Liver (tissue), 9 donors: ENCODE data around the gene TRIM56. TPM values are rescaled to one million over a fixed set of nuclear protein-coding genes. Genes with fewer than 3 reads are reported as not detected.

Experiments
- DNase-seq: peaks from one replicate; pipeline ENCODE4 v3.0.0-alpha.2; 2017; ENCODE audit warnings: low spot score
- H3K27ac ChIP-seq, 2 donors: one replicate each; pipeline ENCODE4 v1.7.0; 2013; ENCODE audit warnings: inconsistent platforms in 2 of 2, low read length in 2 of 2, control low read depth in 1 of 2, low read depth in 1 of 2, mild to moderate bottlenecking in 1 of 2
- H3K27me3 ChIP-seq, 4 donors: one replicate each; pipeline versions ENCODE4 v1.6.1 to v1.7.0; 2013; ENCODE audit warnings: low read length in 3 of 4, inconsistent platforms in 1 of 4, mild to moderate bottlenecking in 1 of 4, moderate library complexity in 1 of 4; ENCODE audit not compliant: control insufficient read depth in 4 of 4, insufficient read depth in 4 of 4
- H3K36me3 ChIP-seq, 4 donors: one replicate each; pipeline versions ENCODE4 v1.6.1 to v1.7.0; 2013; ENCODE audit warnings: low read length in 3 of 4, mild to moderate bottlenecking in 3 of 4, low read depth in 1 of 4, moderate library complexity in 1 of 4; ENCODE audit not compliant: control insufficient read depth in 4 of 4, insufficient read depth in 3 of 4
- H3K4me1 ChIP-seq, 4 donors: one replicate each; pipeline versions ENCODE4 v1.6.1 to v1.7.0; 2013; ENCODE audit warnings: low read length in 3 of 4, mild to moderate bottlenecking in 3 of 4, moderate library complexity in 1 of 4; ENCODE audit not compliant: control insufficient read depth in 4 of 4, insufficient read depth in 4 of 4
- H3K4me3 ChIP-seq, 3 donors: one replicate each; pipeline versions ENCODE4 v1.6.1 to v1.7.0; 2013; ENCODE audit warnings: low read length in 3 of 3, control low read depth in 1 of 3, low read depth in 1 of 3, mild to moderate bottlenecking in 1 of 3
- H3K9ac ChIP-seq, 2 donors: one replicate each; pipeline ENCODE4 v1.7.0; 2013; ENCODE audit warnings: low read length in 2 of 2, mild to moderate bottlenecking in 2 of 2, moderate library complexity in 2 of 2, control low read depth in 1 of 2, low read depth in 1 of 2
- H3K9me3 ChIP-seq, 4 donors: one replicate each; pipeline versions ENCODE4 v1.6.1 to v1.7.0; 2013; ENCODE audit warnings: low read length in 3 of 4; ENCODE audit not compliant: control insufficient read depth in 4 of 4
- EGR1 ChIP-seq, 2 donors: IDR thresholded peaks; 2 replicates each; pipeline ENCODE4 v1.6.1; 2016 to 2018; ENCODE audit warnings: antibody characterized with exemption in 2 of 2, low read depth in 2 of 2
- FOXA1 ChIP-seq: IDR thresholded peaks from 2 replicates; pipeline ENCODE4 v1.6.1; 2016; ENCODE audit warnings: antibody characterized with exemption
- FOXA2 ChIP-seq: IDR thresholded peaks from 2 replicates; pipeline ENCODE4 v1.6.1; 2016; ENCODE audit warnings: antibody characterized with exemption
- GABPA ChIP-seq, 2 donors: IDR thresholded peaks in 1 of 2; conservative IDR thresholded peaks in 1 of 2; 2 replicates each; pipeline ENCODE4 v1.6.1; 2016; ENCODE audit warnings: antibody characterized with exemption in 2 of 2, mild to moderate bottlenecking in 1 of 2, moderate library complexity in 1 of 2
- HNF4A ChIP-seq, 2 donors: conservative IDR thresholded peaks; 2 replicates each; pipeline ENCODE4 v1.6.1; 2016; ENCODE audit warnings: antibody characterized with exemption in 2 of 2, mild to moderate bottlenecking in 2 of 2
- HNF4G ChIP-seq: IDR thresholded peaks from 2 replicates; pipeline ENCODE4 v1.6.1; 2016; ENCODE audit warnings: antibody characterized with exemption
- JUND ChIP-seq, 2 donors: IDR thresholded peaks; 2 replicates each; pipeline ENCODE4 v1.6.1; 2016; ENCODE audit warnings: antibody characterized with exemption in 2 of 2
- NR2F2 ChIP-seq: IDR thresholded peaks from 2 replicates; pipeline ENCODE4 v1.6.1; 2016; ENCODE audit warnings: antibody characterized with exemption
- RAD21 ChIP-seq, 2 donors: IDR thresholded peaks; 2 replicates each; pipeline ENCODE4 v1.6.1; 2016; ENCODE audit warnings: antibody characterized with exemption in 2 of 2, mild to moderate bottlenecking in 2 of 2
- RXRA ChIP-seq, 2 donors: IDR thresholded peaks; 2 replicates each; pipeline ENCODE4 v1.6.1; 2017 to 2018; ENCODE audit warnings: antibody characterized with exemption in 2 of 2, mild to moderate bottlenecking in 1 of 2
- SP1 ChIP-seq: IDR thresholded peaks from 2 replicates; pipeline ENCODE4 v1.6.1; 2018; ENCODE audit warnings: antibody characterized with exemption, mild to moderate bottlenecking
- TAF1 ChIP-seq: conservative IDR thresholded peaks from 2 replicates; pipeline ENCODE4 v1.6.1; 2016; ENCODE audit warnings: antibody characterized with exemption, mild to moderate bottlenecking
- YY1 ChIP-seq: IDR thresholded peaks from 2 replicates; pipeline ENCODE4 v1.6.1; 2016; ENCODE audit warnings: antibody characterized with exemption, mild to moderate bottlenecking
- WGBS: extraction: QIAGEN DNeasy Blood & Tissue Kit; methylation state at CpG from one replicate; pipeline ENCODE4 v1.1.7; 2013; 5-methylcytosine and 5-hydroxymethylcytosine counted together
- polyA plus RNA-seq, 2 donors: library from polyadenylated mRNA; stranded (reverse) in 1 of 2; unstranded in 1 of 2; fragments of 200-250 nt in 1 of 2; fragments of >200 nt in 1 of 2; fragmentation: Nextera tagmentation in 1 of 2; extraction: Ambion mirVana in 1 of 2; gene quantifications; one replicate each; pipeline versions ENCODE4 v1.2.1 to v1.2.3, GENCODE V29; 2013 to 2015
- total RNA-seq, 2 donors: library from RNA; depleted of rRNA; stranded (reverse); fragments of >200 nt; gene quantifications; one replicate each; pipeline ENCODE4 v1.2.3, GENCODE V29; 2014
- TF ChIP-seq, protein P1 (sequence below): IDR thresholded peaks from 2 replicates; pipeline ENCODE4 v1.6.1; 2016; ENCODE audit warnings: antibody characterized with exemption
- TF ChIP-seq, protein P2 (sequence below): fragments of 150-350 bp; IDR thresholded peaks from 2 replicates; pipeline ENCODE4 v1.5.1; 2017; ENCODE audit warnings: improper control_type of control experiment, low read depth, low read length; ENCODE audit not compliant: missing input control
- TF ChIP-seq, protein P3 (sequence below): IDR thresholded peaks from 2 replicates; pipeline ENCODE4 v1.6.1; 2016; ENCODE audit warnings: antibody characterized with exemption
- TF ChIP-seq, protein P4 (sequence below): IDR thresholded peaks from 2 replicates; pipeline ENCODE4 v1.6.1; 2016; ENCODE audit warnings: antibody characterized with exemption, mild to moderate bottlenecking
- TF ChIP-seq, protein P5 (sequence below): IDR thresholded peaks from 2 replicates; pipeline ENCODE4 v1.6.1; 2016; ENCODE audit warnings: antibody characterized with exemption
- donor health status: healthy.
- donor health status: healthy.
- donor health status: healthy.
- donor health status: healthy.
- donor health status: healthy.

Gene TRIM56
- total and polyA plus RNA-seq, 4 donors, result 4.8 to 15.6 (median 7.6) TPM

DNA sequence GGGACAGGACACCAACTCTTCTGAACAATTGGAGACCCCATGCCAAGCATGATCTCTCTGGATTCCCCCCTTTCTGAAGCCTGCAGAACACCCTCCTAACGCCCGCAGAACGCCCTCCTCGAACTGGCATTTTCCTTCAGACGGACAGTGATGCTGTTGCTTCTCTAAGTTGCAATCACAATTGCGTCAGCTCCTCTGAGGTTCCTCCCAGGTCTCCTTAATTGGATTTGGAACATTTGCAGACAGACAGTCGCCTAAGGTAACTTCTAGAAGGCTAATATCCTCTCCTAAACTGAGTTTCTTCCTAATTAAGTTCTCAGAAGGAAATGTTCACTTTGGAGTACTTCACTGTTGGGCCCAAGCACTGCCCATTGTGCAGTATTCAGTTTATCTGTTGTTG lies 21.1 kb downstream of the TRIM56 start:
- WGBS, result 89% methylated on average over 7 of the region's 7 CpGs
- no peak overlapping the region for H3K4me3 ChIP-seq

More for the DNA sequence above, 21.1 kb downstream of the TRIM56 start:
- TF ChIP-seq TAF1 (no peak), HNF4A (conservative IDR thresholded peaks at IDR 0.05) (no peak), RAD21 (IDR thresholded peaks at IDR 0.05) (no peak), EGR1 (IDR thresholded peaks at IDR 0.05; ENCODE audit: low read depth in 2 of 2) (no peak), FOXA1 (no peak), RXRA (IDR thresholded peaks at IDR 0.05) (no peak), JUND (IDR thresholded peaks at IDR 0.05) (no peak), SP1 (no peak), GABPA (IDR thresholded peaks at IDR 0.05 in 1 of 2, conservative IDR thresholded peaks at IDR 0.05 in 1 of 2) (no peak), HNF4G (no peak), NR2F2 (no peak), YY1 (no peak), FOXA2 (no peak)
- TF ChIP-seq, protein P1, sequence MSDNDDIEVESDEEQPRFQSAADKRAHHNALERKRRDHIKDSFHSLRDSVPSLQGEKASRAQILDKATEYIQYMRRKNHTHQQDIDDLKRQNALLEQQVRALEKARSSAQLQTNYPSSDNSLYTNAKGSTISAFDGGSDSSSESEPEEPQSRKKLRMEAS, result no peak
- TF ChIP-seq, protein P2, sequence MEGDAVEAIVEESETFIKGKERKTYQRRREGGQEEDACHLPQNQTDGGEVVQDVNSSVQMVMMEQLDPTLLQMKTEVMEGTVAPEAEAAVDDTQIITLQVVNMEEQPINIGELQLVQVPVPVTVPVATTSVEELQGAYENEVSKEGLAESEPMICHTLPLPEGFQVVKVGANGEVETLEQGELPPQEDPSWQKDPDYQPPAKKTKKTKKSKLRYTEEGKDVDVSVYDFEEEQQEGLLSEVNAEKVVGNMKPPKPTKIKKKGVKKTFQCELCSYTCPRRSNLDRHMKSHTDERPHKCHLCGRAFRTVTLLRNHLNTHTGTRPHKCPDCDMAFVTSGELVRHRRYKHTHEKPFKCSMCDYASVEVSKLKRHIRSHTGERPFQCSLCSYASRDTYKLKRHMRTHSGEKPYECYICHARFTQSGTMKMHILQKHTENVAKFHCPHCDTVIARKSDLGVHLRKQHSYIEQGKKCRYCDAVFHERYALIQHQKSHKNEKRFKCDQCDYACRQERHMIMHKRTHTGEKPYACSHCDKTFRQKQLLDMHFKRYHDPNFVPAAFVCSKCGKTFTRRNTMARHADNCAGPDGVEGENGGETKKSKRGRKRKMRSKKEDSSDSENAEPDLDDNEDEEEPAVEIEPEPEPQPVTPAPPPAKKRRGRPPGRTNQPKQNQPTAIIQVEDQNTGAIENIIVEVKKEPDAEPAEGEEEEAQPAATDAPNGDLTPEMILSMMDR, result no peak
- TF ChIP-seq, protein P3, sequence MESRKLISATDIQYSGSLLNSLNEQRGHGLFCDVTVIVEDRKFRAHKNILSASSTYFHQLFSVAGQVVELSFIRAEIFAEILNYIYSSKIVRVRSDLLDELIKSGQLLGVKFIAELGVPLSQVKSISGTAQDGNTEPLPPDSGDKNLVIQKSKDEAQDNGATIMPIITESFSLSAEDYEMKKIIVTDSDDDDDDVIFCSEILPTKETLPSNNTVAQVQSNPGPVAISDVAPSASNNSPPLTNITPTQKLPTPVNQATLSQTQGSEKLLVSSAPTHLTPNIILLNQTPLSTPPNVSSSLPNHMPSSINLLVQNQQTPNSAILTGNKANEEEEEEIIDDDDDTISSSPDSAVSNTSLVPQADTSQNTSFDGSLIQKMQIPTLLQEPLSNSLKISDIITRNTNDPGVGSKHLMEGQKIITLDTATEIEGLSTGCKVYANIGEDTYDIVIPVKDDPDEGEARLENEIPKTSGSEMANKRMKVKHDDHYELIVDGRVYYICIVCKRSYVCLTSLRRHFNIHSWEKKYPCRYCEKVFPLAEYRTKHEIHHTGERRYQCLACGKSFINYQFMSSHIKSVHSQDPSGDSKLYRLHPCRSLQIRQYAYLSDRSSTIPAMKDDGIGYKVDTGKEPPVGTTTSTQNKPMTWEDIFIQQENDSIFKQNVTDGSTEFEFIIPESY, result no peak
- TF ChIP-seq, protein P4, sequence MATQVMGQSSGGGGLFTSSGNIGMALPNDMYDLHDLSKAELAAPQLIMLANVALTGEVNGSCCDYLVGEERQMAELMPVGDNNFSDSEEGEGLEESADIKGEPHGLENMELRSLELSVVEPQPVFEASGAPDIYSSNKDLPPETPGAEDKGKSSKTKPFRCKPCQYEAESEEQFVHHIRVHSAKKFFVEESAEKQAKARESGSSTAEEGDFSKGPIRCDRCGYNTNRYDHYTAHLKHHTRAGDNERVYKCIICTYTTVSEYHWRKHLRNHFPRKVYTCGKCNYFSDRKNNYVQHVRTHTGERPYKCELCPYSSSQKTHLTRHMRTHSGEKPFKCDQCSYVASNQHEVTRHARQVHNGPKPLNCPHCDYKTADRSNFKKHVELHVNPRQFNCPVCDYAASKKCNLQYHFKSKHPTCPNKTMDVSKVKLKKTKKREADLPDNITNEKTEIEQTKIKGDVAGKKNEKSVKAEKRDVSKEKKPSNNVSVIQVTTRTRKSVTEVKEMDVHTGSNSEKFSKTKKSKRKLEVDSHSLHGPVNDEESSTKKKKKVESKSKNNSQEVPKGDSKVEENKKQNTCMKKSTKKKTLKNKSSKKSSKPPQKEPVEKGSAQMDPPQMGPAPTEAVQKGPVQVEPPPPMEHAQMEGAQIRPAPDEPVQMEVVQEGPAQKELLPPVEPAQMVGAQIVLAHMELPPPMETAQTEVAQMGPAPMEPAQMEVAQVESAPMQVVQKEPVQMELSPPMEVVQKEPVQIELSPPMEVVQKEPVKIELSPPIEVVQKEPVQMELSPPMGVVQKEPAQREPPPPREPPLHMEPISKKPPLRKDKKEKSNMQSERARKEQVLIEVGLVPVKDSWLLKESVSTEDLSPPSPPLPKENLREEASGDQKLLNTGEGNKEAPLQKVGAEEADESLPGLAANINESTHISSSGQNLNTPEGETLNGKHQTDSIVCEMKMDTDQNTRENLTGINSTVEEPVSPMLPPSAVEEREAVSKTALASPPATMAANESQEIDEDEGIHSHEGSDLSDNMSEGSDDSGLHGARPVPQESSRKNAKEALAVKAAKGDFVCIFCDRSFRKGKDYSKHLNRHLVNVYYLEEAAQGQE, result no peak
- TF ChIP-seq, protein P5, sequence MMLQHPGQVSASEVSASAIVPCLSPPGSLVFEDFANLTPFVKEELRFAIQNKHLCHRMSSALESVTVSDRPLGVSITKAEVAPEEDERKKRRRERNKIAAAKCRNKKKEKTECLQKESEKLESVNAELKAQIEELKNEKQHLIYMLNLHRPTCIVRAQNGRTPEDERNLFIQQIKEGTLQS, result no peak
- no peaks in the 10 kb centered on the region for H3K36me3 ChIP-seq
- H3K27me3 ChIP-seq, result no peaks in the 10 kb centered on the region
- peaks cover 2 to 28% (median 14%) of the 10 kb centered on the region in 4 donors for H3K4me1 ChIP-seq
- H3K27ac ChIP-seq, result no peak overlapping the region
- H3K9me3 ChIP-seq, result no peaks in the 10 kb centered on the region
- DNase-seq, result no peak
- H3K9ac ChIP-seq, result no peak overlapping the region
